ENCODE measurements around the gene CLTC. TPM values are rescaled to one million over a fixed set of nuclear protein-coding genes. Genes with fewer than 3 reads are reported as not detected.

The CLTC gene
- total and polyA plus RNA-seq, 2 of the 8 experiments (the other 6 are each of a cell fraction or from before 2014, with no cell fraction given), result 175 to 283 TPM

DNA sequence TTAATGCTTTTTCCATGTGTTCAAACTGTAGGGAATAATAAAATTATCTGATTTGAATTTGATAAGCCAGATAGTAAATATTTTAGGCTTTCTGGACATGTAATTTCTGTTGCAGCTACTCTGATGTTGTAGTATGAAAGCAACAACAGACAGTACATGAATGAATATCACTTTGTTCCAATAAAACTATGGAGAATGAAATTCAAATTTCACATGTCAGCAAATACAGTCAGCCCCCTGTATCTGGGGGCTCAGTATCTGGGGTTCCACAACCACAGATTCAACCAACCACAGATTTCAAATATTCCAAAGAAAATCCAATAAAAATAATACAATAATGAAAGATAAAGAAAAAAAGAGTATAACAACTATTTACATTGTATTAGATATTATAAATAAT is 8.2 kb upstream of the CLTC start:
- peaks cover 0 to 1% of the 10 kb centered on the region in 2 experiments for H4K20me1 ChIP-seq (replicated peaks in 1 of 2; ENCODE audit: control insufficient read depth in 1 of 2, insufficient read depth in 2 of 2, low read length in 2 of 2)
- no peak overlapping the region for H4K91ac ChIP-seq (replicated peaks; ENCODE audit: insufficient read length, low read length)
- no peak overlapping the region for H2BK20ac ChIP-seq (ENCODE audit: low read length)
- H2BK15ac ChIP-seq (ENCODE audit: low read length), result no peak overlapping the region
- no peaks in the 10 kb centered on the region for H3K79me2 ChIP-seq (ENCODE audit: control insufficient read depth in 1 of 2, insufficient read depth in 2 of 2, low read length in 2 of 2)
- DNase-seq (ENCODE audit: low read depth in 1 of 2, low spot score in 2 of 2) (no peak), FAIRE-seq (no peak)
- H3K9ac ChIP-seq (replicated peaks in 1 of 4; ENCODE audit: extremely low read depth in 1 of 4, low read depth in 3 of 4, low read length in 3 of 4), result no peak overlapping the region
- no peak overlapping the region for H2AFZ ChIP-seq (ENCODE audit: low read length)
- no peak overlapping the region for H4K8ac ChIP-seq (ENCODE audit: extremely low read depth, insufficient read depth, low read length)
- H2AK5ac ChIP-seq (ENCODE audit: low read depth, low read length), result no peak overlapping the region
- H3K36me3 ChIP-seq (ENCODE audit: control insufficient read depth in 2 of 4, insufficient read depth in 4 of 4, low read length in 3 of 4), result peaks cover 0 to 22% (median 7%) of the 10 kb centered on the region in 4 experiments; a peak in 6 of 8 replicates
- no peak overlapping the region for H2BK5ac ChIP-seq (ENCODE audit: low read depth, low read length)
- H2BK120ac ChIP-seq (replicated peaks; ENCODE audit: low read depth, low read length), result no peak overlapping the region
- H3K18ac ChIP-seq (ENCODE audit: extremely low read depth, low read length), result no peak overlapping the region
- no peak overlapping the region for H4K5ac ChIP-seq (ENCODE audit: insufficient read length, low read depth, low read length)
- no peak overlapping the region for H3K23ac ChIP-seq (ENCODE audit: insufficient read length)
- H3K27me3 ChIP-seq (replicated peaks in 1 of 4; ENCODE audit: control insufficient read depth in 3 of 4, extremely low read depth in 1 of 4, insufficient read depth in 3 of 4, low read length in 3 of 4), result no peaks in the 10 kb centered on the region
- no peak overlapping the region for H2BK12ac ChIP-seq (ENCODE audit: low read depth, low read length)
- no peaks in the 10 kb centered on the region for H3K9me3 ChIP-seq (ENCODE audit: insufficient read depth in 2 of 2, low read depth in 1 of 2, low read length in 1 of 2)
- H3K4ac ChIP-seq (replicated peaks; ENCODE audit: insufficient read length, low read depth, low read length), result no peak overlapping the region
- no peak overlapping the region for H3K56ac ChIP-seq (replicated peaks; ENCODE audit: insufficient read length, low read depth, low read length)
- no peaks in the 10 kb centered on the region for H3K79me1 ChIP-seq (ENCODE audit: low read depth, low read length)
- ChIA-PET POLR2A (ENCODE audit: partially characterized antibody) (no interaction called here), CTCF (ENCODE audit: partially characterized antibody) (no interaction called here)
- H3K23me2 ChIP-seq (ENCODE audit: low read depth, low read length), result no peaks in the 10 kb centered on the region
- no peak overlapping the region for H3K27ac ChIP-seq (ENCODE audit: low read depth, low read length)
- H3K4me2 ChIP-seq (ENCODE audit: insufficient read depth in 1 of 2, low read depth in 2 of 2, low read length in 2 of 2), result no peak overlapping the region
- no peak overlapping the region for H3K14ac ChIP-seq (ENCODE audit: insufficient read length)
- H3K4me3 ChIP-seq (ENCODE audit: extremely low read depth in 1 of 4, insufficient read depth in 2 of 4, low read depth in 3 of 4, low read length in 4 of 4), result no peak overlapping the region
- H3K4me1 ChIP-seq (replicated peaks in 1 of 4; ENCODE audit: control insufficient read depth in 3 of 4, insufficient read depth in 4 of 4, low read length in 3 of 4), result no peaks in the 10 kb centered on the region
- TF ChIP-seq TEAD4 (IDR thresholded peaks at IDR 0.05; ENCODE audit: low read depth, low read length) (no peak), POU5F1 (IDR thresholded peaks at IDR 0.05; ENCODE audit: low read depth, low read length) (no peak), RFX5 (IDR thresholded peaks at IDR 0.05; ENCODE audit: borderline replicate concordance, low read depth, low read length) (no peak), POLR2AphosphoS5 (IDR thresholded peaks at IDR 0.05; ENCODE audit: low read depth, low read length) (no peak), BACH1 (IDR thresholded peaks at IDR 0.05; ENCODE audit: low read length) (no peak), SP2 (IDR thresholded peaks at IDR 0.05; ENCODE audit: low read length) (no peak), MAFK (IDR thresholded peaks at IDR 0.05; ENCODE audit: low read depth, low read length) (no peak), CBX5 (IDR thresholded peaks at IDR 0.05; ENCODE audit: low read depth, low read length) (no peak), RBBP5 (IDR thresholded peaks at IDR 0.05; ENCODE audit: borderline replicate concordance, low read depth, low read length) (no peak), SIRT6 (IDR thresholded peaks at IDR 0.05; ENCODE audit: low read length) (no peak)
- TF ChIP-seq, protein P1, sequence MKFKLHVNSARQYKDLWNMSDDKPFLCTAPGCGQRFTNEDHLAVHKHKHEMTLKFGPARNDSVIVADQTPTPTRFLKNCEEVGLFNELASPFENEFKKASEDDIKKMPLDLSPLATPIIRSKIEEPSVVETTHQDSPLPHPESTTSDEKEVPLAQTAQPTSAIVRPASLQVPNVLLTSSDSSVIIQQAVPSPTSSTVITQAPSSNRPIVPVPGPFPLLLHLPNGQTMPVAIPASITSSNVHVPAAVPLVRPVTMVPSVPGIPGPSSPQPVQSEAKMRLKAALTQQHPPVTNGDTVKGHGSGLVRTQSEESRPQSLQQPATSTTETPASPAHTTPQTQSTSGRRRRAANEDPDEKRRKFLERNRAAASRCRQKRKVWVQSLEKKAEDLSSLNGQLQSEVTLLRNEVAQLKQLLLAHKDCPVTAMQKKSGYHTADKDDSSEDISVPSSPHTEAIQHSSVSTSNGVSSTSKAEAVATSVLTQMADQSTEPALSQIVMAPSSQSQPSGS (IDR thresholded peaks at IDR 0.05; ENCODE audit: low read length), result no peak
- TF ChIP-seq, protein P2, sequence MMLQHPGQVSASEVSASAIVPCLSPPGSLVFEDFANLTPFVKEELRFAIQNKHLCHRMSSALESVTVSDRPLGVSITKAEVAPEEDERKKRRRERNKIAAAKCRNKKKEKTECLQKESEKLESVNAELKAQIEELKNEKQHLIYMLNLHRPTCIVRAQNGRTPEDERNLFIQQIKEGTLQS (IDR thresholded peaks at IDR 0.05; ENCODE audit: insufficient read depth, low read depth, low read length), result no peak

All from H1 (cell line).